ENCODE results near the gene CPNE1.
A peak's percentile ranks its signal among the peaks of the same experiment; 100 is the strongest.

Gene CPNE1

DNA sequence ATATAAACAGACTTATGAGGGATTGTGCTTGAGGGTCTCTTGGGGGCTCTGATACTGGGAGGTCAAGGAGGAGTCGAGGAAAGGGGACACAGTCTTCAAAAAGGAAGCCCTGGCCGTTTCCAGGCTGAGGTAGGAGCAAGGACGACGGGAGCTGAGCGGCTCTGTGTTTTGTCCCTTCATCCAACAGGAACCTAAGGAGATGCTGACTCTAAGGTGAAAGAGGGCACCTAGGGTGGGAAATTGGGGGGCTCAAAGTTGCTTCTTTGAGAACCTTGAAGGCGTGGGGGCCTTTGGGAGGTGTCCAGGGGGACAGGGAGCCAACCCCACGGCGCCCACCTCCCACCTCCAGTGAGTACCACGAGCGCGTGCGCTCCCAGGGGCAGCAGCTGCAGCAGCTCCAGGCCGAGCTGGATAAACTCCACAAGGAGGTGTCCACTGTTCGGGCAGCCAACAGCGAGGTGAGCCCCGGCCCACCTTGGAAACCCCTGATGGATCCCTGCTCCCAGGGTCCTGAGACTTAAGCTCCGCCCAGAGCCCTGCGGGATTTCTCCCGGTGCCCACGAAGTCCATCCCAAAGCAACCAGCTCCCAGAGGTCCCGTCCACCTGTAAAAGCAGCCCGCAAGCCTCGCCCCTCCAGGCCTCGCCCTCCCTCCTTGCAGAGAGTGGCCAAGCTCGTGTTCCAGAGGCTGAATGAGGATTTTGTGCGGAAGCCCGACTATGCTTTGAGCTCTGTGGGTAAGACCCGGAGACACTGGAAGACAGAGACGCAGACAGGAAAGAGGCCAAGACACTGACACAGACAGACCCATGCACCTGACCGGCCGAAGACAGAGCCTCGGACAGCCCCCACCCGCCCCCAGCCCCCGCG, 46.2 kb downstream of the CPNE1 start:
- peak in 1 of 2 donors; percentile 30 for DNase-seq

- DNase-seq: peak; percentile 33 to 38
Measured at GRCh38 chr20:35617397-35618262, 47.1 kb downstream of the CPNE1 start.

- DNase-seq: peak; percentile 58 to 64
Measured at GRCh38 chr20:35616465-35617396, 48.0 kb downstream of the CPNE1 start.

DNA sequence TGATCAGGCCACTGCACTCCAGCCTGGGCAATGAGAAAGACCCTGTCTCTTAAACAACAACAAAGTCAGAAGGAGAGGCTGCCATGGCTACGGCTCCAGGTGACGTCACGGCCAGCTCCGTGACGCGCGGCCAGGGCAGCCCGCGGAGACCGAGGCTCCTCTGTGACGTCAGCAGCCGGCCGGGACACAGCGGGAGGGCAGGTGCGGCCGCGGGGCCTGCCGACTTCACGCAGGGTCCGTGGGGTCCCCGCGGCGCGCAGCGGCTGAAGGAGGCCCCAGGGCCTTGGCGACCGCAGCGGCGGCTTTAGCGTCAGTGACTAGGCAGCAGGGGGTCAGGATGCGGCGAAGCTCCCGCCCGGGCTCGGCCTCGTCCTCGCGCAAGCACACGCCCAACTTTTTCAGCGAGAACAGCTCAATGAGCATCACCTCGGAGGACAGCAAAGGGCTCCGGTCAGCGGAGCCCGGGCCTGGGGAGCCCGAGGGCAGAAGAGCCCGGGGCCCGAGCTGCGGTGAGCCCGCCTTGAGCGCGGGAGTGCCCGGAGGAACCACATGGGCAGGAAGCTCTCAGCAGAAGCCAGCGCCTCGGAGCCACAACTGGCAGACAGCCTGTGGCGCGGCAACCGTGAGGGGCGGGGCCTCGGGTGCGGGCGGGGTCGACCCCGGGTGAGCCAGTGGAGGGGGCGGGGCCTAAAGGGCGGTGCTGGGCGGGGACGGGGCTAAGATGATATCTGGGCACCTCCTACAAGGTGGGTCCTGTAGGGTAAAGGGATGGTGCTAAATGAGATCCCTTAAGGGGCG, 48.8 kb downstream of the CPNE1 start, which contains the start of gene SPAG4:
TSS of gene SPAG4 (plus strand) at position 163 of the 798 bp plus-strand sequence. CDS start at position 338, 175 bp downstream.
- peak; percentile 100 for DNase-seq

DNA sequence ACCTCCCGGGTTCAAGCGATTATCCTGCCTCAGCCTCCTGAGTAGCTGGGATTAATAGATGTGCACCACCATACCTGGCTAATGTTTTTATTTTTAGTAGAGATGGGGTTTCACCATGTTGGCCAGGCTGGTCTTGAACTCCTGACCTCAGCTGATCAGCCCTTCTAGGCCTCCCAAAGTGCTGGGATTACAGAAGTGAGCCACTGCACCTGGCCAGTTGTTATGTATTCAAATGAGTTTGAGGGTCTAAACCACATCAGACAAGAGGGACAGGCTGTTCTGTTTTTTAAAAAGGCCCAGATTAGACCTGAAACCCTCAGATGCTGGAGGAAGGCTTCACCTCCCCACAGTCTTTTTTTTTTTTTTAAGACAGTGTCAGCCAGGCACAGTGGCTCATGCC, 53.2 kb downstream of the CPNE1 start:
- DNase-seq: no peak

DNA sequence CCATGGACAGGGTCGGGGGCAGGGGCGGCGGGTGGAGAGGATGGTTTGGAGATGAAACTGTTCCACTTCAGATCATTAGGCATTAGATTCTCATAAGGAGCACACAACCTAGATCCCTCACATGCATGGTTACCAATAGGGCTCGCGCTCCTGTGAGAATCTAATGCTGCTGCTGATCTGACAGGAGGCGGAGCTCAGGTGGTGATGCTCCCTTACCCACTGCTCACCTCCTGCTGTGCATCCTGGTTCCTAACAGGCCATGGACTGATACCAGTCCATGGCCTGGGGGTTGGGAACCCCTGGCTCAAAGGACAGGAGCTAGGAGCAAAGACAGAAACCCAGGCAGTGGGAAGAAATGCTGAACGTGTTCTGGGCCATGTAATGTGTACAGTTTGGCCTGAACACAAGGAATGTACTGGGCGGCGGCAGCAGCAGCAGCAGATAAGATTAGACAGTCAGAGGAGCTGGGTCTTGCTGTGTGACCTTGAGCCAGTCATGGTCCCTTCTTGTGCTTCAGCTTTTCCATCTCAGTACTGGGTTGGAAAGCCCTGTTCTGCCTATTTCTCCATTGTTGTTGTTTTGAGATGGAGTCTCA, 53.8 kb downstream of the CPNE1 start:
- no peak for DNase-seq

DNA sequence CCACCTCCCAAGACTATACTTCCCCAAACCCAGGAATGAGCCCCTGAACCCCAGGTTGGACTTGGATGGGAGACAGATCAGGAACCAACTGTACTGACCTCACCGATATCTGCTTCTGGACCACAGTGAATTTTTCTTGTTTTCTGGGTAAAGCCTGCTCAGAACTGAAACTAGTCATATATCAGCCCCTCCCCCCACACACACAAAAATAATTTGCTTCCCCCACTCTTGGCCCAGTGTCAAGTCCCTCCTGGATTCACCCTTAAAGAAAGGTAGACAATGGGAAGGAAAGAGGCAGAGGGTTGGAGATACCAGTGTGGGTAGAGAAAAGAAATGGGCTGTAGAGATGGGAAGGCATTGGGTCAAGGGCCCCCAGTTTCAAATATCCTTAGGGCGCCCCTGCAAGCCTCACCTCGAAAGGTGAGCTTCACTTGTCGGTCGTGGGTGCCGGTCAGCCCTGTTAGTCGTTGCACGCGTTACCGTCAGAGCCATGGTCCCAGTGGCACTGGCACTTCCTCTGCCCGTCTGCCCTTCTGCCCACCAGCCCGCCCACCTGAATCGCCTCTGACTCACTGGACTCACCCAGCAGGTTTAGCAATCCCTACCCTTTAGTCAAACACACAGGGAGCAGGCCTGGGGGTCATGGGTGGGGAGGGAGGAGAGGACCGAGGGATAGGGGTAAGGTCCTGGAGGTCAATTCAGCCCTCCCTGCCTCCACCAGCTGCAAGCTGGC, 57.5 kb downstream of the CPNE1 start:
- no peak for DNase-seq

DNA sequence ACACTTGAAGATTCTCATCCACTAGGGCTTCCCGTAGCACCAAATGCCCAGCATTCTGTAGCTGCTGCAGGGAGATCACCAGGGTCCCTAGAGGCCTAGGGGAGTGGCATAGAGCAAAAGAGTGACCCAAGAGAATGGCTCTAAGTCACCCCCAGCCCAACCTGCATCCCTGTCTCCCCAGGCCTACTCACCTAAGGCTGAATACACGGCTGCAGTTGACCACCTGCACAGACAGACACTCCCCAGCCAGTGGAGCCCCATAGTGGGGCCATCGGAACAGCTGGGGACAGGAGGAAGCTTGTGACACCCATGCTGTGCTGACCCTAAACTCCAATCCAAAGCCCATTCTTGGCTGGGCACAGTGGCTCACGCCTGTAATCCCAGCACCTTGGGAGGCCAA, 58.6 kb downstream of the CPNE1 start:
- DNase-seq: no peak

DNA sequence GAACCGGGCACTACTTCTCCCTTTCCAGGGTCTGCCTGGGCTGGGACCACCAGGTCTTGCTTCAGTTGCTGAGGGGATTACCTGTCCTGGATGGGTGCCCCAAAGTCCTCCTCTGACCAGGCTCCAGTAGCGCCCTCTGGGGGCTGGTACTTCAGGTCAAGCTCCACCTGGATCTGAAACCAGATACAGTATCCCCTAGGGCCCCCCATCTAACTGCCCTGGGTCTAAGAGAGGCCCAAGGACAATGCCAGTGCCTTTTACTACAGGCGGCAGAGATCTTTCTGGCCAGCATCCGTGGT, 60.3 kb downstream of the CPNE1 start:
- peak in 1 of 2 donors; percentile 23 for DNase-seq

GRCh38 chr20:35603695-35604448, 60.8 kb downstream of the CPNE1 start:
- no peak for DNase-seq

DNA sequence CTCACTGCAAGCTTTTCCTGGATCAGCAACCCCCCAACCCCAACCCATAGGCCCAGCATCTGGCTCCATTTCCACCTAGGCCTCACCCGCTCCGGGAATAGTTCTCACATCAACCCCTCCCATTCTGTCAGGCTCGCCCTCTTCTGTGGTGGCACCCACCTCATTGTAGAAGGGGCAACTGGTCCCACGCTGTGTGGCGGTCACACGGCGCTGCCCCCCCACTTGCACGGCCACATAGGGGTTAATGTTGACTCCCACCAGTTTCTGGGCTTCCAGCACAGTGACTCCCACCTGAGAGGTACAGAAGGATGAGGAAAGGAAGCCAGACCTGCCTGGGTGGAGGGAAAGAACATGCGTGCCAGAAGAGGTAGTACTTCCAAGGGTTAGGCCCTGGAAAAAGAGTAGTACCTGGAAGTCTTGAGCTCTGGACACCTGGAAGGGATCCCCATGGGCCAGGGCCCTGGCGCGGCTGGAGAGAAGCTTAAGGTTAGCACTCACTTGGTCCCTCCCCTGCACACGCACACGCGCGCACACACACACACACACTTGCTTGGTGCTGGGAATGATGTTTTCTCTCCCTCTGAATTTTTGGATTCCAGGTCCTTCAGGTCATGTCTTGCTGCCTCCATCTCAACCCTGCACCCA, 61.7 kb downstream of the CPNE1 start:
- DNase-seq: no peak

GRCh38 chr20:35601990-35602389, 62.7 kb downstream of the CPNE1 start:
- no peak for DNase-seq

DNA sequence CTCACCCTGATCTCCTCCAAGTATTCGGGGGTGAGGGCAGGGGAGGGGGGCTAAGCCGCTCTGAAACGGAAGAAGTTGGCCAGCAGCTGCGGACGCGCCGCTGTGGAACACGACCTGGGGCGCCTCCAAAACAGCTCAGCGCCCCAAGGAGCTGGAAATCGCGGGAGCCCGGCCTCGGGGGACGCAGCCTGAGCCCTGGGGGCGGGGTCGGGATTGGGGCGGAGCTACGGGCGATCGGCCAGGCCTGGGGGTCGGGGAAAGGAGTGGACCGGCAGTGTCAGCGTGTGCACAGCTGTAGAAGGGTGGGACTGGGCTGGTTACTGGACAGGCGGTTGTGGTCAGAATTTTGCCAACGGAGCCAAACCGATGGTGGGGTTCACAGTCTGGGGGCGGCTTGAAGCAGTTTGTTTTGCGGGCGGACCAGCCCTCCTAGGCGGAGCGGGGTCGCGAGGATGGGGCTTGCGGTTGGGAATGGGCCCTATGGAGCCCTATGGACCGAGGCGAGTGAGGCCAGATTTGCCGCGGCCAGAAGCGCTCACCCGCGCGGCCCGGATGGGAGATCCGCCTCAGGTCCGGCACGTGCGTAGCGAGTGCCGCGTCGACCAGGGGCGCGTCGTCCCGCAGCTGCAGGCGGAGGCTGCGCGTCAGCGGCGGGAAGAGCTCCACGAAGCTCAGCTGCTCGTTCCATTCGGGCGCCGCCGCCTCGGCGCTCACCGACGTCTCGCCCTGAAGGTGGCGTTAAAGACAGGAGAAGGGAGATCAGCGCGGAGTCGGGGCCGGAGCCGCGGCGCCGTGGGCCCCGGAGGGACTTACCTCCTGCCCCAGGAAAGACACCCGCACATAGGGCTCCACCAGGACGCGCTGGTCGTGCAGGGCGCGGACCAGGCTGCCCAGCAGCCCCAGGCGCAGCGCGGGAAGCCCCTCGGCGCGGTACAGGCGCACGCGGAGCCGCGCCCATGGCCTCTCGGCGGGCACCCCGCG, 63.4 kb downstream of the CPNE1 start:
- peak; percentile 79 to 85 for DNase-seq

- no peak for DNase-seq
Measured at GRCh38 chr20:35600176-35600992, 64.3 kb downstream of the CPNE1 start.

DNA sequence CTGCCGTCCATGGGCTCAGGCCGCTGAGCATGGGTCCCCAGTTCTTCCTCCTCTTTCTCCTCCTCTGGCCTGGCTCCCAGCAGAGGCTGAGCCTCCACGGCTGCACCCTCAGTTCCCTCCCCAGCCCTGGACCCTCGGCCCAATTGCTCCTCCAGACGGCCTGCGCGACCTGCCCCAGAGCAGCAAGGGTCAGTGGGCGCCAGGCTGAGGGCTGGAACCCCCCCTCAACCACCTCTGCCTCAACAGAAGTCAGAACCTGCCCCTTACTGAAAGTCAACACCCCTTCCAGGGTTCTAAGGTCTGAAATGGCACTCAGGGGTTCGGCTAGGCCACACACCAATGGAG, 65.0 kb downstream of the CPNE1 start:
- DNase-seq: no peak

GRCh38 chr20:35598899-35599775, 65.6 kb downstream of the CPNE1 start:
- DNase-seq: no peak
